ENCODE measurements around the gene SLIT1. TPM values are rescaled to one million over a fixed set of nuclear protein-coding genes. Genes with fewer than 3 reads are reported as not detected.

The SLIT1 gene
- total and polyA plus RNA-seq, 2 of the 8 experiments (the other 6 are each of a cell fraction or from before 2014, with no cell fraction given) = 0.70 to 0.88 TPM

GRCh38 chr10:97080051-97080776, 105.5 kb downstream of the SLIT1 start:
- no peak overlapping the region for H2AFZ ChIP-seq (ENCODE audit: low read length)
- H3K79me2 ChIP-seq (ENCODE audit: control insufficient read depth in 1 of 2, insufficient read depth in 2 of 2, low read length in 2 of 2) = no peaks in the 10 kb centered on the region
- H4K20me1 ChIP-seq (replicated peaks in 1 of 2; ENCODE audit: control insufficient read depth in 1 of 2, insufficient read depth in 2 of 2, low read length in 2 of 2) = peaks cover 0 to 1% of the 10 kb centered on the region in 2 experiments
- no peaks in the 10 kb centered on the region for H3K9me3 ChIP-seq (ENCODE audit: insufficient read depth in 2 of 2, low read depth in 1 of 2, low read length in 1 of 2)
- H4K5ac ChIP-seq (ENCODE audit: insufficient read length, low read depth, low read length) = no peak overlapping the region
- H3K4me3 ChIP-seq (ENCODE audit: extremely low read depth in 1 of 4, insufficient read depth in 2 of 4, low read depth in 3 of 4, low read length in 4 of 4) = no peak overlapping the region
- H2BK20ac ChIP-seq (ENCODE audit: low read length) = no peak overlapping the region
- ChIA-PET POLR2A (ENCODE audit: partially characterized antibody) (no interaction called here), CTCF (ENCODE audit: partially characterized antibody) (interaction anchor here (0.9 to 42.3 kb wide), 8 partner anchors 7 to 137 kb away, joined by 6 to 1348 read pairs (median 328); partner anchors contain the start of gene SLIT1)
- H3K56ac ChIP-seq (replicated peaks; ENCODE audit: insufficient read length, low read depth, low read length) = no peak overlapping the region
- H3K27ac ChIP-seq (ENCODE audit: low read depth, low read length) = no peak overlapping the region
- H3K36me3 ChIP-seq (ENCODE audit: control insufficient read depth in 2 of 4, insufficient read depth in 4 of 4, low read length in 3 of 4) = no peaks in the 10 kb centered on the region
- no peak overlapping the region for H3K18ac ChIP-seq (ENCODE audit: extremely low read depth, low read length)
- H3K79me1 ChIP-seq (ENCODE audit: low read depth, low read length) = no peaks in the 10 kb centered on the region
- H4K8ac ChIP-seq (ENCODE audit: extremely low read depth, insufficient read depth, low read length) = no peak overlapping the region
- no peak overlapping the region for H4K91ac ChIP-seq (replicated peaks; ENCODE audit: insufficient read length, low read length)
- no peak overlapping the region for H2BK120ac ChIP-seq (replicated peaks; ENCODE audit: low read depth, low read length)
- H3K9ac ChIP-seq (replicated peaks in 1 of 4; ENCODE audit: extremely low read depth in 1 of 4, low read depth in 3 of 4, low read length in 3 of 4) = no peak overlapping the region
- H2BK15ac ChIP-seq (ENCODE audit: low read length) = no peak overlapping the region
- peak overlapping the region; percentile 12 to 13; a peak in 1 of 4 replicates for H3K4me2 ChIP-seq (ENCODE audit: insufficient read depth in 1 of 2, low read depth in 2 of 2, low read length in 2 of 2)
- no peak overlapping the region for H3K14ac ChIP-seq (ENCODE audit: insufficient read length)
- peaks cover 0 to 26% (median 14%) of the 10 kb centered on the region in 4 experiments; a peak in 5 of 7 replicates for H3K4me1 ChIP-seq (replicated peaks in 1 of 4; ENCODE audit: control insufficient read depth in 3 of 4, insufficient read depth in 4 of 4, low read length in 3 of 4)
- no peaks in the 10 kb centered on the region for H3K27me3 ChIP-seq (replicated peaks in 1 of 4; ENCODE audit: control insufficient read depth in 3 of 4, extremely low read depth in 1 of 4, insufficient read depth in 3 of 4, low read length in 3 of 4)
- no peak overlapping the region for H3K23ac ChIP-seq (ENCODE audit: insufficient read length)
- H3K4ac ChIP-seq (replicated peaks; ENCODE audit: insufficient read length, low read depth, low read length) = no peak overlapping the region
- TF ChIP-seq MAFK (IDR thresholded peaks at IDR 0.05; ENCODE audit: low read depth, low read length) (no peak), ASH2L (IDR thresholded peaks at IDR 0.05; ENCODE audit: low read length) (no peak), RXRA (IDR thresholded peaks at IDR 0.05; ENCODE audit: insufficient read depth, low read depth, low read length) (no peak), SRF (IDR thresholded peaks at IDR 0.05; ENCODE audit: low read depth, low read length) (peak; percentile 43; the same call in 1 of the 2 replicates)
- 55% methylated on average over 7 of the region's 7 CpGs; no CpG with 5 or more reads in 1 of the 2 experiments for WGBS, 2 experiments (ENCODE audit: extremely low coverage in 1 of 2, insufficient coverage in 1 of 2, insufficient read length in 1 of 2, insufficient replicate concordance in 2 of 2, low coverage in 1 of 2, low lambda C conversion rate in 2 of 2, missing lambda C conversion rate in 1 of 2)
- H2BK5ac ChIP-seq (ENCODE audit: low read depth, low read length) = 0 out of 2 replicates have a peak overlapping the region, but pooled peaks have one; percentile 20
- peak; percentile 63 for FAIRE-seq
- H3K23me2 ChIP-seq (ENCODE audit: low read depth, low read length) = no peaks in the 10 kb centered on the region
- H2BK12ac ChIP-seq (ENCODE audit: low read depth, low read length) = 0 out of 2 replicates have a peak overlapping the region, but pooled peaks have one; percentile 35
- no peak for DNase-seq (ENCODE audit: low read depth in 1 of 2, low spot score in 2 of 2)
- no peak overlapping the region for H2AK5ac ChIP-seq (ENCODE audit: low read depth, low read length)

Data from H1 (cell line).